ENCODE data around the gene RILPL1. TPM values are rescaled to one million over a fixed set of nuclear protein-coding genes. Genes with fewer than 3 reads are reported as not detected.

Gene RILPL1
- total and polyA plus RNA-seq, 9 of the 15 experiments (the other 6 are each of a cell fraction or from before 2014, with no cell fraction given), result 0.25 to 10.6 (median 8.6) TPM

- in situ Hi-C loops (cut with MboI), result no loop called here
- ATAC-seq (peak; percentile 98), FAIRE-seq (peak; percentile 88), DNase-seq (ENCODE audit: extremely low read depth in 1 of 4, low spot score in 3 of 4) (peak; percentile 85 to 88 (median 86))
- POLR2A ChIA-PET, result interaction anchor here (0.6 to 1.6 kb wide), 7 partner anchors 9 to 607 kb away, joined by 3 to 4 read pairs (median 3); partner anchors contain the start of genes KMT5A and SNRNP35
- BruUV-seq (replicated peaks), result TSS peak; percentile 68
- peak within 1 kb of the TSS; percentile 94 for H2AFZ ChIP-seq (ENCODE audit: low read depth, low read length)
- no peaks in the 10 kb centered on the region for H3K27me3 ChIP-seq (ENCODE audit: control insufficient read depth in 2 of 2, insufficient read depth in 2 of 2, low read length in 2 of 2)
- H3K9me1 ChIP-seq (ENCODE audit: control insufficient read depth, insufficient read depth, low read length), result no peaks in the 10 kb centered on the region
- CTCF ChIA-PET (ENCODE audit: low intra/inter-chr PET ratio), result interaction anchor here (0.9 kb wide), 1 partner anchor 9 kb away, joined by 3 read pairs; no protein-coding TSS in a partner anchor
- peak within 1 kb of the TSS; percentile 98 for H3K4me2 ChIP-seq (ENCODE audit: insufficient read depth, low read length)
- H3K4me3 ChIP-seq, result peak within 1 kb of the TSS; percentile 97
- 0 out of 3 replicates have a peak, but pooled peaks cover 2% of the 10 kb centered on the region for H3K36me3 ChIP-seq (ENCODE audit: control insufficient read depth, insufficient read depth, low read length)
- WGBS (ENCODE audit: insufficient coverage, low coverage, missing lambda C conversion rate), result under 1% methylated on average over 35 of the region's 69 CpGs
- H3K9ac ChIP-seq (ENCODE audit: insufficient read depth in 1 of 2, low read depth in 2 of 2, low read length in 2 of 2), result peak within 1 kb of the TSS; percentile 64 to 96
- H3K79me2 ChIP-seq (ENCODE audit: control insufficient read depth, insufficient read depth, low read length), result peaks cover 18% of the 10 kb centered on the region
- peak within 1 kb of the TSS; percentile 82 for H3K27ac ChIP-seq (ENCODE audit: extremely low read depth, low read depth, low read length)
- peaks cover 2 to 24% of the 10 kb centered on the region in 2 experiments; a peak in 3 of 5 replicates for H3K4me1 ChIP-seq (replicated peaks in 1 of 2; ENCODE audit: control insufficient read depth in 2 of 2, insufficient read depth in 2 of 2, low read length in 2 of 2)
- no peaks in the 10 kb centered on the region for H3K9me3 ChIP-seq (replicated peaks; ENCODE audit: control insufficient read depth, insufficient read depth, low read depth, low read length)
- H4K20me1 ChIP-seq (replicated peaks; ENCODE audit: control insufficient read depth, insufficient read depth, low read length), result no peaks in the 10 kb centered on the region
- intact Hi-C loops (cut with micrococcal nuclease), result no loop called here
- TF ChIP-seq TCF7 (IDR thresholded peaks at IDR 0.05; ENCODE audit: borderline replicate concordance), result no peak
- TF ChIP-seq SREBF1 (IDR thresholded peaks at IDR 0.05; ENCODE audit: borderline replicate concordance, low read depth, low read length), result no peak
- peak; percentile 89; the same call in 1 of the 2 replicates for TF ChIP-seq MXI1 (IDR thresholded peaks at IDR 0.05; ENCODE audit: low read depth, low read length)
- TF ChIP-seq SIRT6 (IDR thresholded peaks at IDR 0.05; ENCODE audit: low read depth, low read length), result no peak
- TF ChIP-seq HIVEP1 (CRISPR knock-in tag; IDR thresholded peaks at IDR 0.05), result peak; percentile 72; the same call in 1 of the 2 replicates
- TF ChIP-seq GATA2 (CRISPR knock-in tag; IDR thresholded peaks at IDR 0.05), result no peak
- TF ChIP-seq SOX6 (IDR thresholded peaks at IDR 0.05), result peak; percentile 36; the same call in 1 of the 2 replicates
- no peak for TF ChIP-seq ZHX1 (conservative IDR thresholded peaks at IDR 0.05; ENCODE audit: low read length)
- no peak for TF ChIP-seq ZNF354B (CRISPR knock-in tag; IDR thresholded peaks at IDR 0.05)
- 0 out of 2 replicates have a peak, but pooled peaks have one; percentile 6 for TF ChIP-seq TGIF2 (CRISPR knock-in tag; IDR thresholded peaks at IDR 0.05)
- no peak for TF ChIP-seq PURB (CRISPR knock-in tag; IDR thresholded peaks at IDR 0.05; ENCODE audit: low read depth)
- TF ChIP-seq JUND (IDR thresholded peaks at IDR 0.05; ENCODE audit: borderline replicate concordance, low read depth, low read length), result peak; percentile 46; the same call in 1 of the 2 replicates
- TF ChIP-seq JUND (tag; IDR thresholded peaks at IDR 0.05; ENCODE audit: borderline replicate concordance, low read depth, low read length), result no peak; the same call in 2 of the 3 replicates
- peak; percentile 66 for TF ChIP-seq SUPT5H (IDR thresholded peaks at IDR 0.05)
- TF ChIP-seq BRD9 (IDR thresholded peaks at IDR 0.05; ENCODE audit: low read depth, partially characterized antibody), result peak; percentile 34
- TF ChIP-seq ZBTB26 (CRISPR knock-in tag; IDR thresholded peaks at IDR 0.05), result 0 out of 2 replicates have a peak, but pooled peaks have one; percentile 66
- TF ChIP-seq MYBL2 (IDR thresholded peaks at IDR 0.05; ENCODE audit: low read depth), result no peak
- no peak for TF ChIP-seq MYBL2 (CRISPR knock-in tag; IDR thresholded peaks at IDR 0.05; ENCODE audit: borderline replicate concordance)
- no peak for TF ChIP-seq KLF10 (CRISPR knock-in tag; IDR thresholded peaks at IDR 0.05)
These were observed 97.2 kb downstream of the RILPL1 start, which contains the start of gene RILPL2 for GRCh38 chr12:123436017-123436964. Gene RILPL2, minus strand, starts transcription at chr12:123436684. Its CDS starts 264 bp downstream, at chr12:123436420.

Measured in K562 (cell line).